WTC11 (cell line): ENCODE results near the gene LDB3. TPM values are rescaled to one million over a fixed set of nuclear protein-coding genes. Genes with fewer than 3 reads are reported as not detected.

ENCODE experiments used
- ATAC-seq: fragments of 200-7000 bp; cut with Tn5 transposase; 2 replicates; pipeline ENCODE4 v1.10.0; 2021; ENCODE audit warnings: mild to moderate bottlenecking, moderate library complexity
- CTCF ChIA-PET: fragments of 300-600 bp; sonication (Branson Sonifier 250); formaldehyde crosslinking; loops from one replicate; lab custom pipeline; 2021; ENCODE audit warnings: antibody characterized with exemption; lab: Charles Lee
- POLR2A ChIA-PET: fragments of 350-600 bp; sonication (Branson Sonifier 250); formaldehyde crosslinking; loops from one replicate; lab custom pipeline; 2021; ENCODE audit warnings: antibody characterized with exemption; lab: Charles Lee
- DNase-seq: peaks from one replicate; pipeline ENCODE4 v3.0.0; 2021; ENCODE audit warnings: low spot score
- H3K27ac Mint-ChIP-seq: 2 replicates; pipeline ENCODE4 v1.8.0; 2021; ENCODE audit warnings: mixed read lengths
- H3K27me3 Mint-ChIP-seq: 2 replicates; pipeline ENCODE4 v1.8.0; 2021; ENCODE audit warnings: low read depth, mild to moderate bottlenecking, moderate library complexity, mixed read lengths
- H3K36me3 Mint-ChIP-seq: 2 replicates; pipeline ENCODE4 v1.8.0; 2021; ENCODE audit warnings: mixed read lengths
- H3K4me1 Mint-ChIP-seq: 2 replicates; pipeline ENCODE4 v1.8.0; 2022; ENCODE audit warnings: mixed read lengths
- H3K4me3 Mint-ChIP-seq: 2 replicates; pipeline ENCODE4 v1.8.0; 2021; ENCODE audit warnings: mild to moderate bottlenecking, moderate library complexity, mixed read lengths
- H3K9me3 Mint-ChIP-seq: 2 replicates; pipeline ENCODE4 v1.8.0; 2021; ENCODE audit warnings: mixed read lengths
- ATF6 ChIP-seq: sonication (generic); formaldehyde crosslinking; IDR thresholded peaks from 2 replicates; pipeline ENCODE4 v1.8.1; 2023; ENCODE audit warnings: mild to moderate bottlenecking, missing genetic modification reagents
- E2F4 ChIP-seq: sonication (generic); formaldehyde crosslinking; IDR thresholded peaks from 2 replicates; pipeline ENCODE4 v1.8.1; 2022; ENCODE audit warnings: low read depth, mild to moderate bottlenecking, moderate library complexity, missing genetic modification reagents, borderline replicate concordance
- EMX1 ChIP-seq: fragments of 250-450 bp; sonication (Bioruptor Pico); IDR thresholded peaks from 2 replicates; pipeline ENCODE4 v1.8.0; 2021; ENCODE audit warnings: mild to moderate bottlenecking
- ESRRA ChIP-seq: sonication (generic); formaldehyde crosslinking; IDR thresholded peaks from 2 replicates; pipeline ENCODE4 v1.8.1; 2022; ENCODE audit warnings: mild to moderate bottlenecking, missing genetic modification reagents, borderline replicate concordance
- FOXP1 ChIP-seq: sonication (generic); formaldehyde crosslinking; IDR thresholded peaks from 2 replicates; pipeline ENCODE4 v1.8.0; 2022; ENCODE audit warnings: missing genetic modification reagents, mild to moderate bottlenecking, moderate library complexity, borderline replicate concordance
- FOXP4 ChIP-seq: sonication (generic); formaldehyde crosslinking; IDR thresholded peaks from 2 replicates; pipeline ENCODE4 v1.8.0; 2022; ENCODE audit warnings: mild to moderate bottlenecking, missing genetic modification reagents
- GRHL2 ChIP-seq: fragments of 250-450 bp; sonication (Bioruptor Pico); IDR thresholded peaks from 2 replicates; pipeline ENCODE4 v1.8.0; 2022; ENCODE audit warnings: mild to moderate bottlenecking, moderate library complexity; ENCODE audit not compliant: insufficient replicate concordance, severe bottlenecking
- GTF2I ChIP-seq: fragments of 250-450 bp; sonication (Bioruptor Pico); conservative IDR thresholded peaks from 2 replicates; pipeline ENCODE4 v1.4.0; 2021; ENCODE audit warnings: mild to moderate bottlenecking
- HMGXB4 ChIP-seq: sonication (generic); formaldehyde crosslinking; IDR thresholded peaks from 2 replicates; pipeline ENCODE4 v1.8.1; 2023; ENCODE audit warnings: mild to moderate bottlenecking, moderate library complexity, missing genetic modification reagents
- KAT7 ChIP-seq: sonication (generic); formaldehyde crosslinking; IDR thresholded peaks from 2 replicates; pipeline ENCODE4 v1.8.1; 2023; ENCODE audit warnings: missing genetic modification reagents, mild to moderate bottlenecking, borderline replicate concordance
- MYBL2 ChIP-seq: sonication (generic); formaldehyde crosslinking; IDR thresholded peaks from 2 replicates; pipeline ENCODE4 v1.8.1; 2023; ENCODE audit warnings: mild to moderate bottlenecking, moderate library complexity, missing genetic modification reagents
- NR2C2 ChIP-seq: sonication (generic); formaldehyde crosslinking; IDR thresholded peaks from 2 replicates; pipeline ENCODE4 v1.8.0; 2022; ENCODE audit warnings: mild to moderate bottlenecking, missing genetic modification reagents
- PRRX2 ChIP-seq: fragments of 250-450 bp; sonication (Bioruptor Pico); IDR thresholded peaks from 2 replicates; pipeline ENCODE4 v1.8.0; 2021; ENCODE audit warnings: mild to moderate bottlenecking
- RELA ChIP-seq: sonication (generic); formaldehyde crosslinking; IDR thresholded peaks from 2 replicates; pipeline ENCODE4 v1.8.1; 2022; ENCODE audit warnings: missing genetic modification reagents, mild to moderate bottlenecking, borderline replicate concordance
- TEAD4 ChIP-seq: sonication (generic); formaldehyde crosslinking; IDR thresholded peaks from 2 replicates; pipeline ENCODE4 v1.8.0; 2022; ENCODE audit warnings: mild to moderate bottlenecking, missing genetic modification reagents
- ZBTB21 ChIP-seq: sonication (generic); formaldehyde crosslinking; IDR thresholded peaks from 2 replicates; pipeline ENCODE4 v1.8.1; 2023; ENCODE audit warnings: mild to moderate bottlenecking, missing genetic modification reagents, borderline replicate concordance
- ZBTB43 ChIP-seq: sonication (generic); formaldehyde crosslinking; IDR thresholded peaks from 2 replicates; pipeline ENCODE4 v1.8.1; 2023; ENCODE audit warnings: mild to moderate bottlenecking, missing genetic modification reagents
- ZMAT4 ChIP-seq: fragments of 250-450 bp; sonication (Bioruptor Pico); IDR thresholded peaks from 2 replicates; pipeline ENCODE4 v1.9.0; 2021; ENCODE audit warnings: mild to moderate bottlenecking
- ZNF121 ChIP-seq: sonication (generic); formaldehyde crosslinking; IDR thresholded peaks from 2 replicates; pipeline ENCODE4 v1.8.0; 2023; ENCODE audit warnings: missing genetic modification reagents
- ZNF232 ChIP-seq: sonication (generic); formaldehyde crosslinking; IDR thresholded peaks from 2 replicates; pipeline ENCODE4 v1.8.0; 2022; ENCODE audit warnings: mild to moderate bottlenecking, missing genetic modification reagents
- ZNF396 ChIP-seq: fragments of 250-450 bp; sonication (Bioruptor Pico); IDR thresholded peaks from 2 replicates; pipeline ENCODE4 v1.8.0; 2021; ENCODE audit warnings: mild to moderate bottlenecking, moderate library complexity, borderline replicate concordance
- ZNF532 ChIP-seq: fragments of 250-450 bp; sonication (Bioruptor Pico); IDR thresholded peaks from 2 replicates; pipeline ENCODE4 v1.9.0; 2021; ENCODE audit warnings: mild to moderate bottlenecking, borderline replicate concordance
- total RNA-seq: library from RNA; stranded (reverse); gene quantifications from 3 replicates; pipeline ENCODE4 v1.2.3, GENCODE V29; 2021

Gene LDB3
- total RNA-seq, 1 experiment from 2014 or later = 0.42 TPM

- Mint-ChIP-seq H3K27ac (no peak overlapping the region; the same call in 1 of the 2 replicates), H3K36me3 (no peaks in the 10 kb centered on the region), H3K4me1 (peaks cover 44% of the 10 kb centered on the region), H3K9me3 (0 out of 2 replicates have a peak, but pooled peaks cover 3% of the 10 kb centered on the region), H3K4me3 (no peak overlapping the region), H3K27me3 (peaks cover 4% of the 10 kb centered on the region; the same call in 1 of the 2 replicates)
- ATAC-seq (peak; percentile 6; the same call in 1 of the 2 replicates), DNase-seq (no peak)
- TF ChIP-seq ZNF121 = 0 out of 2 replicates have a peak, but pooled peaks have one; percentile 51
- no peak for TF ChIP-seq ZBTB21 (CRISPR knock-in tag)
- no peak for TF ChIP-seq ZNF396 (CRISPR knock-in tag)
- no peak for TF ChIP-seq ESRRA (CRISPR knock-in tag)
- no peak for TF ChIP-seq NR2C2
- no peak for TF ChIP-seq PRRX2 (CRISPR knock-in tag)
- TF ChIP-seq ZMAT4 = no peak
- TF ChIP-seq FOXP1 = 0 out of 2 replicates have a peak, but pooled peaks have one; percentile 56
- TF ChIP-seq MYBL2 = no peak
- TF ChIP-seq HMGXB4 (CRISPR knock-in tag) = no peak
- no peak for TF ChIP-seq TEAD4 (CRISPR knock-in tag)
- TF ChIP-seq ZNF232 (CRISPR knock-in tag) = no peak
- no peak for TF ChIP-seq ZNF532 (CRISPR knock-in tag)
- TF ChIP-seq GTF2I (CRISPR knock-in tag) = no peak
- TF ChIP-seq E2F4 (CRISPR knock-in tag) = no peak
- TF ChIP-seq, all 79 proteins: peak for 2
- ChIA-PET POLR2A (no interaction called here), CTCF (interaction anchor here (1.0 to 2.7 kb wide), 6 partner anchors 13 to 233 kb away, joined by 3 to 15 read pairs (median 5); no protein-coding TSS in a partner anchor)
Measured at GRCh38 chr10:86706401-86706841, 38.1 kb downstream of the LDB3 start.

- CTCF ChIA-PET = interaction anchor here (1.3 to 2.7 kb wide), 2 partner anchors 13 to 23 kb away, joined by 4 to 15 read pairs; no protein-coding TSS in a partner anchor
- H3K4me3 Mint-ChIP-seq = no peak overlapping the region
- POLR2A ChIA-PET = no interaction called here
- 0 out of 2 replicates have a peak, but pooled peaks cover 2% of the 10 kb centered on the region for H3K9me3 Mint-ChIP-seq
- peaks cover 4% of the 10 kb centered on the region; the same call in 1 of the 2 replicates for H3K27me3 Mint-ChIP-seq
- no peaks in the 10 kb centered on the region for H3K36me3 Mint-ChIP-seq
- H3K4me1 Mint-ChIP-seq = peaks cover 44% of the 10 kb centered on the region
- ATAC-seq = no peak
- H3K27ac Mint-ChIP-seq = no peak overlapping the region
- DNase-seq = no peak
- TF ChIP-seq ZBTB43 (CRISPR knock-in tag) (no peak), ATF6 (no peak), EMX1 (no peak), KAT7 (CRISPR knock-in tag) (no peak), FOXP4 (CRISPR knock-in tag) (no peak), GRHL2 (CRISPR knock-in tag) (no peak), RELA (CRISPR knock-in tag) (no peak), ZBTB21 (CRISPR knock-in tag) (no peak), PRRX2 (CRISPR knock-in tag) (no peak)
Measured at GRCh38 chr10:86706977-86707376, 38.7 kb downstream of the LDB3 start.
